Measurements from ENCODE around the gene ZDHHC4. TPM values are rescaled to one million over a fixed set of nuclear protein-coding genes. Genes with fewer than 3 reads are reported as not detected.

Gene ZDHHC4
- total and polyA plus RNA-seq, 2 experiments from 2014 or later: 55.4 to 72.6 TPM

DNA sequence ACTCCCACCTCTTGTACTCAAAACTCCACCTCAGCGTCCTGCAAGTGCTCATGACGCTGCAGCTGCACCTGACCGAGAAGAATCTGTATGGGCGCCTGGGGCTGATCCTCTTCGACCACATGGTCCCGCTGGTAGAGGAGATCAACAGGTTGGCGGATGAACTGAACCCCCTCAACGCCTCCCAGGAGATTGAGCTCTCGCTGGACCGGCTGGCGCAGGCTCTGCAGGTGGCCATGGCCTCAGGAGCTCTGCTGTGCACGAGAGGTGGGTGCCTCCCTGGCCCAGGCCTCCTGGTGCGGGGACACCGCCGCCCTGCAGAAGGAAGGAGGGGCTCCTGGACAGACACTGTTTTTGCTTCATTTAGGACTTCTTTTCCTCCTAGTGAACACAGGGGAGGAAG is 22.8 kb downstream of the ZDHHC4 start:
- no peak overlapping the region for H3K4me2 ChIP-seq (ENCODE audit: unreplicated experiment)
- no peak overlapping the region for H3K4me3 ChIP-seq
- no peaks in the 10 kb centered on the region for H3K9me3 ChIP-seq (ENCODE audit: low read depth)
- no peak for DNase-seq
- WGBS, 2 experiments (ENCODE audit: low coverage in 1 of 2, low lambda C conversion rate in 2 of 2, missing lambda C conversion rate in 2 of 2): 93 to 97% methylated on average over 15 of the region's 15 CpGs
- H3K4me1 ChIP-seq (ENCODE audit: insufficient read depth): no peaks in the 10 kb centered on the region
- no peak for TF ChIP-seq EZH2 (IDR thresholded peaks at IDR 0.05; ENCODE audit: insufficient read depth, poor library complexity, severe bottlenecking)
- TF ChIP-seq EZH2phosphoT487 (IDR thresholded peaks at IDR 0.05; ENCODE audit: insufficient read depth, low read depth): no peak
- no peaks in the 10 kb centered on the region for H3K79me2 ChIP-seq (ENCODE audit: insufficient read depth)
- no peak overlapping the region for H3K9ac ChIP-seq
- no peak overlapping the region for H3K27ac ChIP-seq
- H4K20me1 ChIP-seq (ENCODE audit: insufficient read depth): no peaks in the 10 kb centered on the region
- in situ Hi-C loops (cut with MboI): no loop called here
- H3K9me2 ChIP-seq (ENCODE audit: insufficient read depth): no peaks in the 10 kb centered on the region
- peaks cover 7% of the 10 kb centered on the region; the same call in 1 of the 2 replicates for H3K36me3 ChIP-seq (ENCODE audit: low read depth)
- no peak overlapping the region for H2AFZ ChIP-seq
- H3F3A ChIP-seq (ENCODE audit: insufficient read depth): no peaks in the 10 kb centered on the region
- H3K27me3 ChIP-seq (replicated peaks; ENCODE audit: insufficient read depth): no peaks in the 10 kb centered on the region

GRCh38 chr7:6604458-6604857 is 27.2 kb downstream of the ZDHHC4 start:
- DNase-seq: no peak
- in situ Hi-C loops (cut with MboI): no loop called here
- H2AFZ ChIP-seq: no peak overlapping the region

DNA sequence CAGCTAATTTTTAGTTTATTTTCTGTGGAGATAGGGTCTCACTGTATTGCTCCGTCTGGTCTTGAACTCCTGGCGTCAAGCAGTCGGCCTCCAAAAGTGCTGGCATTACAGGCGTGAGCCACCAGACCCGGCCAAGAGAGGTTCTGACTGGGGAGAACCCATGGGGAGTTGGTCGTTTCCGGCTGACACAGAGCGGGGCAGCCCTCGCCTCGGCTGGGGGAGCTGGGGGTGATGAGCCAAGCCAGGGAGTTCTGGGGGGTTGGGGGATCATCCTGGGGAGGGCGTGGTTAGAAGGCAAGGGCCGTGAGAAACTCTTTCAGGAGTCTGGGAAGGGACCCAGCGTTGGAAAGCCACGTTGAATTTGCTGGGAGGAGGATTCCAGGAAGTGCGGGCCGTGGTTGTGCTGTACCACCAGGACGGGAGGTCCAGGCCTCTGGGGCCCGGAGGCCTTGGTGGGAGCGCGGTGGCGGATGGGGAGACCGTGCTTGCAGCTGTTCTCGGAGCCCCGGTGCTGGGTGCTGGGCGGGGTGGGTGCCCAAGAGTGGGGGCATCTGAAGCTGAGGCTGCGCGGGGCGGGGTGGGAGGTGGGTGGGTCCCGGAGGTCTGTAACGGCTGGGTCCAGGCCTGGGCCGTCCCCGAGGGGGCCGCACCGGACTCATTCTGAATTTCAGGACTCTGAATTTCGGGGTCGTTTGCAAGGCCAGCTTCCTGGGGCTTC is 29.8 kb downstream of the ZDHHC4 start:
- DNase-seq: no peak
- H3K27me3 ChIP-seq (replicated peaks; ENCODE audit: insufficient read depth): no peaks in the 10 kb centered on the region
- in situ Hi-C loops (cut with MboI): no loop called here
- no peak overlapping the region for H3K4me3 ChIP-seq
- no peak for TF ChIP-seq EZH2 (IDR thresholded peaks at IDR 0.05; ENCODE audit: insufficient read depth, poor library complexity, severe bottlenecking)
- TF ChIP-seq EZH2phosphoT487 (IDR thresholded peaks at IDR 0.05; ENCODE audit: insufficient read depth, low read depth): no peak
- H2AFZ ChIP-seq: no peak overlapping the region
- no peaks in the 10 kb centered on the region for H3F3A ChIP-seq (ENCODE audit: insufficient read depth)
- no peaks in the 10 kb centered on the region for H3K9me3 ChIP-seq (ENCODE audit: low read depth)
- H3K79me2 ChIP-seq (ENCODE audit: insufficient read depth): no peaks in the 10 kb centered on the region
- no peak overlapping the region for H3K9ac ChIP-seq
- no peak overlapping the region for H3K4me2 ChIP-seq (ENCODE audit: unreplicated experiment)
- no peaks in the 10 kb centered on the region for H4K20me1 ChIP-seq (ENCODE audit: insufficient read depth)
- no peak overlapping the region for H3K27ac ChIP-seq
- WGBS, 2 experiments (ENCODE audit: low coverage in 1 of 2, low lambda C conversion rate in 2 of 2, missing lambda C conversion rate in 2 of 2): 88 to 90% methylated on average over 17 to 35 of the region's 36 CpGs
- no peaks in the 10 kb centered on the region for H3K4me1 ChIP-seq (ENCODE audit: insufficient read depth)
- H3K9me2 ChIP-seq (ENCODE audit: insufficient read depth): no peaks in the 10 kb centered on the region
- H3K36me3 ChIP-seq (ENCODE audit: low read depth): peaks cover 4% of the 10 kb centered on the region; the same call in 1 of the 2 replicates

More at GRCh38 chr7:6604458-6604857, 27.2 kb downstream of the ZDHHC4 start:
- H3K4me3 ChIP-seq: no peak overlapping the region
- no peak overlapping the region for H3K27ac ChIP-seq
- H3K4me1 ChIP-seq (ENCODE audit: insufficient read depth): no peaks in the 10 kb centered on the region
- H3K9me2 ChIP-seq (ENCODE audit: insufficient read depth): no peaks in the 10 kb centered on the region
- 78 to 83% methylated on average over 10 of the region's 10 CpGs for WGBS, 2 experiments (ENCODE audit: low coverage in 1 of 2, low lambda C conversion rate in 2 of 2, missing lambda C conversion rate in 2 of 2)
- H3K9ac ChIP-seq: no peak overlapping the region
- peaks cover 7% of the 10 kb centered on the region; the same call in 1 of the 2 replicates for H3K36me3 ChIP-seq (ENCODE audit: low read depth)
- TF ChIP-seq EZH2 (IDR thresholded peaks at IDR 0.05; ENCODE audit: insufficient read depth, poor library complexity, severe bottlenecking) (no peak), EZH2phosphoT487 (IDR thresholded peaks at IDR 0.05; ENCODE audit: insufficient read depth, low read depth) (no peak)
- H3K27me3 ChIP-seq (replicated peaks; ENCODE audit: insufficient read depth): no peaks in the 10 kb centered on the region
- H3K4me2 ChIP-seq (ENCODE audit: unreplicated experiment): no peak overlapping the region
- H3K79me2 ChIP-seq (ENCODE audit: insufficient read depth): no peaks in the 10 kb centered on the region
- H3F3A ChIP-seq (ENCODE audit: insufficient read depth): no peaks in the 10 kb centered on the region
- H3K9me3 ChIP-seq (ENCODE audit: low read depth): no peaks in the 10 kb centered on the region
- H4K20me1 ChIP-seq (ENCODE audit: insufficient read depth): no peaks in the 10 kb centered on the region

DNA sequence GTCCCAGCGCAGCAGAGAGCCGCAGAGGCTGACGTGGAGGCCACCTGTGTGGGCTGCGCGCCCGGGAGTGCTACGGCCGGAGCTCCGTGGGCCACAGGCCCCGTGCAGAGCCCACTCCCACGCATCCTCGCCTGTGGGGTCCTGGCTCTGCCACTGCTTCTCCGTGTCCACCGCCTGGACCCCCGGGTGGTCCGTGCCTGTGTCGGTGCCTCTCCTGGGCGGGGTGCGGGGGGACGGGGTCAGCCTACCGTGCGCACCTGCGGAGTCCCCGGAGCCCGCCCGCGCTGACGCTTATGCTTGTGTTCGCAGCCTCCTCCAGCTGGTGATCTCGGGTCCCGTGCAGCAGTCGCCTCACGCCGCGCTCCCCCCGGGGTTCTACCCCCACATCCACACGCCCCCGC is 30.4 kb downstream of the ZDHHC4 start:
- in situ Hi-C loops (cut with MboI): no loop called here
- no peak for DNase-seq
- H2AFZ ChIP-seq: no peak overlapping the region

More for the DNA sequence above, 30.4 kb downstream of the ZDHHC4 start:
- no peak overlapping the region for H3K4me3 ChIP-seq
- H3K27me3 ChIP-seq (replicated peaks; ENCODE audit: insufficient read depth): no peaks in the 10 kb centered on the region
- no peaks in the 10 kb centered on the region for H4K20me1 ChIP-seq (ENCODE audit: insufficient read depth)
- H3K4me2 ChIP-seq (ENCODE audit: unreplicated experiment): no peak overlapping the region
- TF ChIP-seq EZH2 (IDR thresholded peaks at IDR 0.05; ENCODE audit: insufficient read depth, poor library complexity, severe bottlenecking) (no peak), EZH2phosphoT487 (IDR thresholded peaks at IDR 0.05; ENCODE audit: insufficient read depth, low read depth) (no peak)
- H3K27ac ChIP-seq: no peak overlapping the region
- 93 to 94% methylated on average over 23 to 38 of the region's 38 CpGs for WGBS, 2 experiments (ENCODE audit: low coverage in 1 of 2, low lambda C conversion rate in 2 of 2, missing lambda C conversion rate in 2 of 2)
- no peaks in the 10 kb centered on the region for H3K36me3 ChIP-seq (ENCODE audit: low read depth)
- H3K79me2 ChIP-seq (ENCODE audit: insufficient read depth): no peaks in the 10 kb centered on the region
- H3K4me1 ChIP-seq (ENCODE audit: insufficient read depth): no peaks in the 10 kb centered on the region
- no peaks in the 10 kb centered on the region for H3K9me2 ChIP-seq (ENCODE audit: insufficient read depth)
- no peaks in the 10 kb centered on the region for H3F3A ChIP-seq (ENCODE audit: insufficient read depth)
- no peak overlapping the region for H3K9ac ChIP-seq
- H3K9me3 ChIP-seq (ENCODE audit: low read depth): no peaks in the 10 kb centered on the region

Data from GM23248 (cell line).